Right atrium auricular region (tissue), 2 donors: ENCODE measurements around the gene RNASE2. TPM values are rescaled to one million over a fixed set of nuclear protein-coding genes. Genes with fewer than 3 reads are reported as not detected.

Source experiments
- DNase-seq: peaks from one replicate; pipeline ENCODE4 v3.0.0-alpha.2; 2019; ENCODE audit warnings: low spot score
- H3K27ac ChIP-seq, 2 donors: fragments of 200-600 bp; sonication (generic); 1 replicate in 1 of 2; 2 replicates in 1 of 2; pipeline ENCODE4 v1.5.1; 2016 to 2019
- H3K27me3 ChIP-seq, 2 donors: fragments of 200-600 bp; sonication (generic); one replicate each; pipeline versions ENCODE4 v1.5.1 to v1.6.0; 2017 to 2019
- H3K36me3 ChIP-seq: fragments of 200-600 bp; sonication (generic); one replicate; pipeline ENCODE4 v1.5.1; 2016
- H3K4me1 ChIP-seq, 2 donors: fragments of 200-600 bp; sonication (generic); one replicate each; pipeline versions ENCODE4 v1.5.1 to v1.6.0; 2017 to 2019
- H3K4me3 ChIP-seq, 2 donors: fragments of 200-600 bp; sonication (generic); 1 replicate in 1 of 2; 2 replicates in 1 of 2; pipeline ENCODE4 v1.5.1; 2017 to 2019; ENCODE audit warnings: mild to moderate bottlenecking in 1 of 2, moderate library complexity in 1 of 2
- H3K9me3 ChIP-seq, 2 donors: fragments of 200-600 bp; sonication (generic); one replicate each; pipeline ENCODE4 v1.5.1; 2019
- total RNA-seq, 2 donors: library from RNA; depleted of rRNA; stranded (reverse); fragments of >200 nt; gene quantifications; one replicate each; pipeline ENCODE4 v1.1.0, GENCODE V29; 2016
- TF ChIP-seq, protein P1 (sequence below), 2 donors: fragments of 200-600 bp; sonication (generic); IDR thresholded peaks; one replicate each; pipeline ENCODE4 v1.5.1; 2019; ENCODE audit warnings: antibody characterized with exemption in 2 of 2

Gene RNASE2
- total RNA-seq, 2 donors from 2014 or later = 2.9 to 4.1 TPM

- H3K4me3 ChIP-seq = peak overlapping the region; percentile 44 to 69
- H3K27ac ChIP-seq = peak overlapping the region; percentile 71 to 79
- no peaks in the 10 kb centered on the region for H3K36me3 ChIP-seq
- no peaks in the 10 kb centered on the region for H3K9me3 ChIP-seq
- no peaks in the 10 kb centered on the region for H3K27me3 ChIP-seq
- H3K4me1 ChIP-seq = peaks cover 0 to 10% of the 10 kb centered on the region in 2 donors
- peak; percentile 87 for DNase-seq
- TF ChIP-seq, protein P1, sequence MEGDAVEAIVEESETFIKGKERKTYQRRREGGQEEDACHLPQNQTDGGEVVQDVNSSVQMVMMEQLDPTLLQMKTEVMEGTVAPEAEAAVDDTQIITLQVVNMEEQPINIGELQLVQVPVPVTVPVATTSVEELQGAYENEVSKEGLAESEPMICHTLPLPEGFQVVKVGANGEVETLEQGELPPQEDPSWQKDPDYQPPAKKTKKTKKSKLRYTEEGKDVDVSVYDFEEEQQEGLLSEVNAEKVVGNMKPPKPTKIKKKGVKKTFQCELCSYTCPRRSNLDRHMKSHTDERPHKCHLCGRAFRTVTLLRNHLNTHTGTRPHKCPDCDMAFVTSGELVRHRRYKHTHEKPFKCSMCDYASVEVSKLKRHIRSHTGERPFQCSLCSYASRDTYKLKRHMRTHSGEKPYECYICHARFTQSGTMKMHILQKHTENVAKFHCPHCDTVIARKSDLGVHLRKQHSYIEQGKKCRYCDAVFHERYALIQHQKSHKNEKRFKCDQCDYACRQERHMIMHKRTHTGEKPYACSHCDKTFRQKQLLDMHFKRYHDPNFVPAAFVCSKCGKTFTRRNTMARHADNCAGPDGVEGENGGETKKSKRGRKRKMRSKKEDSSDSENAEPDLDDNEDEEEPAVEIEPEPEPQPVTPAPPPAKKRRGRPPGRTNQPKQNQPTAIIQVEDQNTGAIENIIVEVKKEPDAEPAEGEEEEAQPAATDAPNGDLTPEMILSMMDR (IDR thresholded peaks at IDR 0.05) = peak; percentile 76 to 95
Measured at GRCh38 chr14:20970983-20971704, 15.9 kb downstream of the RNASE2 start.

- Histone ChIP-seq H3K36me3 (no peaks in the 10 kb centered on the region), H3K27ac (peak overlapping the region; percentile 71 to 79), H3K4me3 (peak overlapping the region in 1 of 2 donors; percentile 69), H3K4me1 (peaks cover 0 to 10% of the 10 kb centered on the region in 2 donors), H3K9me3 (no peaks in the 10 kb centered on the region), H3K27me3 (no peaks in the 10 kb centered on the region)
- TF ChIP-seq, protein P1 (IDR thresholded peaks at IDR 0.05) = no peak
- DNase-seq = no peak
Measured at GRCh38 chr14:20971705-20972021, 16.4 kb downstream of the RNASE2 start.

DNA sequence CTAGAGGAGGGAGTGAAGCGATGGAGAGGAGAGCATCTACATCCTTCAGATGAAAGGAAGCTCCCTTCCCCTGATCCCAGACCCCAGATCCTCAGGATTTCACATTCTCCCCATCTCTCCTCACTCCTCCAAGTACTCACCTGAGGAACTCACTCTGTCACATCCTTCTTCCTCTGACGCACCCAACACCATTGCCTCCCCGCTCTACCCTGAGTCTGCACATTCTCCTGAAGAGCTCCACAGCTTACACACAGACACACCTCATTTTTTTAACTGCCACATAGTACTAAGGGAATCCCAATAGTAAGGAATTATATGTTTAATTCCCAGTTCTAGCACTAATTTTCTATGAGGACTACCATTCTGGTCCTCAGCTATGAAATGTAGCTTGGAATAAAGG is 18.2 kb downstream of the RNASE2 start:
- Histone ChIP-seq H3K9me3 (no peaks in the 10 kb centered on the region), H3K27ac (no peak overlapping the region), H3K36me3 (no peaks in the 10 kb centered on the region), H3K4me1 (peaks cover 0 to 10% of the 10 kb centered on the region in 2 donors), H3K4me3 (no peak overlapping the region), H3K27me3 (no peaks in the 10 kb centered on the region)
- TF ChIP-seq, protein P1 (IDR thresholded peaks at IDR 0.05) = no peak
- no peak for DNase-seq

GRCh38 chr14:20976291-20976690 is 21.0 kb downstream of the RNASE2 start:
- TF ChIP-seq, protein P1 (IDR thresholded peaks at IDR 0.05) = no peak
- H3K9me3 ChIP-seq = no peaks in the 10 kb centered on the region
- no peaks in the 10 kb centered on the region for H3K27me3 ChIP-seq
- H3K27ac ChIP-seq = no peak overlapping the region
- no peaks in the 10 kb centered on the region for H3K36me3 ChIP-seq
- H3K4me1 ChIP-seq = peaks cover 0 to 4% of the 10 kb centered on the region in 2 donors
- no peak for DNase-seq
- no peak overlapping the region for H3K4me3 ChIP-seq

DNA sequence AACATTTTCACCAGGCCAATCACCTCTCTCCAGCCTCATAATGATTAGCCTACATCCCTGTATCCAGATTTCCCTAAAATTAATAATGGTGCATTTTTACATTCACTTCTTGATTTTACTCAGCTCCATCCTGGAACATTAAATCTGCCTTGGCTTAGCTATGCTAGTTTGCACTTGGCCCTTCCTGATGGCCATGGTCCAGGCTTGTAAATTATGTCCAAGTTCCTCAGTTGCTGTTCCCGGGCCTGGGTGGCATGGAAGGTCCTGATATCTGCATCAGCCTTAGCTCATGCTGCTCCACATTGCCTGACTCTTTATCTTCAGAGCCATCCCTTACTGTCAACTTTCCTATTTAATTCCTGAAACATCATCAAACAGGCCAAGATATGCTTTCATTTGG is 23.4 kb downstream of the RNASE2 start:
- TF ChIP-seq, protein P1 (IDR thresholded peaks at IDR 0.05) = no peak

DNA sequence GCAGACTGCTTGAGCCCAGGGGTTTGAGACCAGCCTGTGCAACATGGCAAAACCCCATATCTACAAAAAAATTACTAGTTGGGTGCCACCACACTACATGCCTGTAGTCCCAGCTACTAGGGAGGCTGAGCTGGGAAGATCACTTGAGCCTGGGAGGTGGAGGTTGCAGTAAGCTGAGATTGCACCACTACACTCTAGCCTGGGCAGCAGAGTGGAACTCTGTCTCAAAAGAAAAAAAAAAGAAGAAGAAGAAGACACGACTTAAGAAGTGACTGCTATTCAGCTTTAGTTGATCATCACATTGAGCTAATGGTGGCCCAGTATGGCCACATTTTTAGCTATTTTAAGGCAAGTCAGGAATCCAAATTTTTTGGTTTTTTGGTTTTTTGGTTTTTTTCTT is 25.6 kb downstream of the RNASE2 start:
- H3K4me1 ChIP-seq = no peaks in the 10 kb centered on the region
- TF ChIP-seq, protein P1 (IDR thresholded peaks at IDR 0.05) = no peak
- no peak overlapping the region for H3K4me3 ChIP-seq
- no peaks in the 10 kb centered on the region for H3K9me3 ChIP-seq
- H3K36me3 ChIP-seq = no peaks in the 10 kb centered on the region
- no peak overlapping the region for H3K27ac ChIP-seq
- DNase-seq = no peak
- no peaks in the 10 kb centered on the region for H3K27me3 ChIP-seq

More for the DNA sequence above, 23.4 kb downstream of the RNASE2 start:
- Histone ChIP-seq H3K4me1 (no peaks in the 10 kb centered on the region), H3K36me3 (no peaks in the 10 kb centered on the region), H3K27me3 (no peaks in the 10 kb centered on the region), H3K4me3 (no peak overlapping the region), H3K27ac (no peak overlapping the region), H3K9me3 (no peaks in the 10 kb centered on the region)
- no peak for DNase-seq
